Skeletal muscle satellite cell (primary cell): Measurements from ENCODE around the gene CIT.

Experiments used
- H3K27me3 ChIP-seq: 2 replicates; pipeline ENCODE4 v1.7.0; 2013; ENCODE audit warnings: low read length; ENCODE audit not compliant: control insufficient read depth, insufficient read depth
- H3K36me3 ChIP-seq: 2 replicates; pipeline ENCODE4 v1.7.0; 2013; ENCODE audit warnings: mild to moderate bottlenecking, control low read depth, low read length; ENCODE audit not compliant: insufficient read depth
- H3K4me1 ChIP-seq: 2 replicates; pipeline ENCODE4 v1.7.0; 2013; ENCODE audit warnings: low read length; ENCODE audit not compliant: control insufficient read depth, insufficient read depth
- H3K4me2 ChIP-seq: 2 replicates; pipeline ENCODE4 v1.7.0; 2013; ENCODE audit warnings: mild to moderate bottlenecking, low read length
- H3K4me3 ChIP-seq: 2 replicates; pipeline ENCODE4 v1.7.0; 2013; ENCODE audit warnings: low read length
- H3K9ac ChIP-seq: 2 replicates; pipeline ENCODE4 v1.7.0; 2013; ENCODE audit warnings: mild to moderate bottlenecking, low read depth, low read length, moderate library complexity
- H3K9me3 ChIP-seq: replicated peaks from 2 replicates; pipeline ENCODE4 v1.7.0; 2013; ENCODE audit warnings: mild to moderate bottlenecking, control low read depth, low read length

CIT gene

DNA sequence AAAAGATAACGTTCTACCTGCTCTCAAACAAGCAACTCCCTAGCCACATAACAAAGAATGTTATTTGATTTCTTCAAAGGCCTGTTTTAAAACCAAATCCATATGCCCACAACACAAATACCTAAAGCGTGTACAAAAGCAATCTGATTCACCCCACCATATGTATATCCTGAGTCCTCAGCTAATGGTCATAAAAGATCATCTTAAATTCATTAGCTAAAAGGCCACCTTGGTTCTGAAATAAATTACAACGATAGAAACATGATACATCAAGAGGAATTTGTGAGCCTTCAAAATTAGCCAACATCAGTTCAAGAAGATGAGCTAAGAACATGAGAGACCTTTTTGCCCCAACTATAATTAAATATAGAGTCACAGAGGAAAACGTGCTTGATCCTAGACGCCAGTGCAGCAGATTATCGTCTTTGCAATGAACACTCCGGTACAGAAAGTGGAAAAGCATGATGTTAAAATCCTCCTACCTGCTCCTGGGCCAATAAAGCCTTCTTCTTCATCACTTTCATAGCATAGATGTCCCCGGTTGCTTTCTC, 20.0 kb downstream of the CIT start:
- Histone ChIP-seq H3K4me2 (no peak overlapping the region), H3K9me3 (no peaks in the 10 kb centered on the region), H3K9ac (no peak overlapping the region), H3K36me3 (peaks cover 8% of the 10 kb centered on the region), H3K4me1 (no peaks in the 10 kb centered on the region), H3K27me3 (no peaks in the 10 kb centered on the region), H3K4me3 (no peak overlapping the region)

DNA sequence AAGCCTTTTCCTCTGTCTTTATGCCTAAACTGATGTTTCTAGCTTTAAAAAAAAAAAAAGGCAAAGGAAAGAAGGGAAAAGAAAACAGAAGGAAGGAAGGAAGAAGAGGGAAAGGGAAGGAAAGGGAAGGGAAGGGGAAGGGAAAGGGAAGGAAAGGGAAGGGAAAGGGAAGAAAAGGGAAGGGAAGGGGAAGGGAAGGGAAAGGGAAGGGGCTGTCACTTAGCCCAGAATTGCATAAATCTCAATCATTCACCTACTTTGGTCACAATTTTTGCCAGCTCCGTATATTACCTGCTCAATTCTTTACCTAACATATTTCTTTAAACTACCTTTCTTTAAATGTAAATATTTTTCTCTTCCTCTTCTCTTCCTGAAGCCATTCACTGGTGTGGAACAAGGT, 26.8 kb downstream of the CIT start:
- Histone ChIP-seq H3K4me1 (no peaks in the 10 kb centered on the region), H3K36me3 (peaks cover 6% of the 10 kb centered on the region), H3K4me3 (no peak overlapping the region), H3K27me3 (no peaks in the 10 kb centered on the region), H3K9ac (no peak overlapping the region), H3K4me2 (no peak overlapping the region), H3K9me3 (no peaks in the 10 kb centered on the region)

DNA sequence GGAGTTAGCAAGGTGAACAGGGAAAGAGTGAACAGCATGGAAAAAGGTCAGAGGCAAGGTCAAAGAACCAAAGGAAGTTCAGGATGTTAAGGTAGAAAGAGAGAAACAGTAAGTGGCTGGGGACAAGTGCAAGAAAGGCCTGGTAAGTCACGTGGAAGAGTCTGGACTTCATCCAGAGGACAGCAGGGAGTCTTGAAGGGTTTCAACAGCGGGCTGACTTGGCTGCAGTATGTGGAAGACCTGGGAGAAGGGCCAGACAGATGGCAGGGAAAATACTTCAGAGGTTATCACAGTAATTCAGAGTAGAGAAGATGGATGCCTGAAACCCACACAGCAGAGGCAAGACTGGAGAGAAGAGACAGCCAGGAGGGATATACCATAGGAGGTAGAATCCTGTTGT, 34.0 kb downstream of the CIT start:
- H3K4me3 ChIP-seq, result no peak overlapping the region
- no peak overlapping the region for H3K4me2 ChIP-seq
- peaks cover 10% of the 10 kb centered on the region for H3K36me3 ChIP-seq
- no peaks in the 10 kb centered on the region for H3K9me3 ChIP-seq
- H3K9ac ChIP-seq, result no peak overlapping the region
- no peaks in the 10 kb centered on the region for H3K4me1 ChIP-seq
- no peaks in the 10 kb centered on the region for H3K27me3 ChIP-seq

DNA sequence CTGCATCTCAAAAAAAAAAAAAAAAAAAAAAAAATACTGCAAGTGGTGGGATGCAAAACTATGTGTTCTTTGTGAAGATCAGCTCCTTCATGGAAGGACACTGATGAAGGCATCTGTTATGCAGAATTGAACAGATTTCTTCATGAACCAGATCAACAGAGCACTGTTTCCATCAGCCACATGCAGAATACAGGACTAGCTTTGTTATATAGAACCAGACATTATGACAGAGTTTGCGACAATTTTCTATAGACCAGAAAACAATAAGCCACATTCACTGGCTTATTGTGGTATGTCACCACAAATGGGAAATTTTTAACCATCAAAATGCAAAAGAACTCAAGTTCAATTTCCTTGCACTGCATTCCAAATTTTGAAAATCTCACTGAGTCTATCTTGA, 34.7 kb downstream of the CIT start:
- Histone ChIP-seq H3K9ac (no peak overlapping the region), H3K4me1 (no peaks in the 10 kb centered on the region), H3K4me2 (no peak overlapping the region), H3K27me3 (no peaks in the 10 kb centered on the region), H3K9me3 (no peaks in the 10 kb centered on the region), H3K36me3 (peaks cover 6% of the 10 kb centered on the region), H3K4me3 (no peak overlapping the region)

DNA sequence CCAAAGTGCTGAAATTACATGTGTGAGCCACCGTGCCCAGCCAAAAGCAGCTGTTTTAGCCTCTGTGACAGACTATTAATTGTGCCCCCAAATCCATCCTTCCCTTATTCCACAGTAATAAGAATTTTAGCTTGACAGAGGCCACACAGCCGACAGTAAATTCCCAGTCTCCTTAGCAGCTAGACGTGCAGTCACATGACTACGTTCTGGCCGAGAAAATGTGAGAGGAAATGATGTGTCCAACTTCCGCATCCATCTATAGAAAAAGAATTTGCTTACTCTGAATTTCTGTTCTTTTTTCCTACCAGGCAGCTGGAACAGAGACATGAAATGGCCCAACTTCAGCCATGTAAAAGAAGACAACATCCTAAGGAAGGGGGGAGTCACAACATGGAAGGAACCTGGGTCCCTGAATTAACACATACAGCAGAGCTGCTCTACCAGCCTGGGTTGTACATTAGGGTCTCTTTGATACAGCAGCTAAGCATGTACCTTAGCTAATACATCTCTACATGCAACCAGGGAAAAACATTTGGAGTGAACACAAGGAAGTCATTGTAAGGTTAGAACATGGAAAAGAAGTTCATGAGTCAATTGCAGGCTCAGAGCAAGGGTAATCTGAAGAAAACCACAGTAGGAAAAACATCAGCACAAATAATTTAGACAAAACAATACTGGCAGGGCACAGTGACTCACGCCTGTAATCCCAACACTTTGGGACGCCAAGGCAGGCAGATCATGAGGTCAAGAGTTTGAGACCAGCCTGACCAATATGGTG, 35.5 kb downstream of the CIT start:
- H3K36me3 ChIP-seq, result peaks cover 6% of the 10 kb centered on the region
- H3K9me3 ChIP-seq, result no peaks in the 10 kb centered on the region
- H3K27me3 ChIP-seq, result no peaks in the 10 kb centered on the region
- H3K4me1 ChIP-seq, result no peaks in the 10 kb centered on the region
- H3K4me2 ChIP-seq, result no peak overlapping the region
- no peak overlapping the region for H3K9ac ChIP-seq
- no peak overlapping the region for H3K4me3 ChIP-seq

DNA sequence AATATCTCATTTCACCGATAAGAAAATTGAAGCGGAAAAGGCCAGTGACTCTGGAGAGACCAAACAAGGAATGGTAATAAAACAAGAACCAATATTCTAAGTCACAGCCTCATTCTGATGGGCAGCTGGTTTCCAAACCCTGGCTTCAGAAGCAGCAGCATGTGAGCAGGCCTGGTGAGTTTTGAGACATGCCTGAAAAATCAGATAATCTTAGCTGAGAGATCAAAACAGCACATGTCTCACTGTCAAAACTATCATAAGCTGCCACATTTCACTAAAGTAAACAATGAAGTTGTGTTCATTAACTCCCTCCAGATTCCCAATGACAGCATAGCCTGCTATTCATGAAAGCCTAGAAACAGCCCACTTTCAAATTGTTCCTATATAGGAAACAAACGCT, 36.5 kb downstream of the CIT start:
- no peak overlapping the region for H3K9ac ChIP-seq
- H3K9me3 ChIP-seq, result no peaks in the 10 kb centered on the region
- H3K4me1 ChIP-seq, result no peaks in the 10 kb centered on the region
- no peaks in the 10 kb centered on the region for H3K27me3 ChIP-seq
- H3K4me2 ChIP-seq, result no peak overlapping the region
- H3K4me3 ChIP-seq, result no peak overlapping the region
- H3K36me3 ChIP-seq, result peaks cover 8% of the 10 kb centered on the region

DNA sequence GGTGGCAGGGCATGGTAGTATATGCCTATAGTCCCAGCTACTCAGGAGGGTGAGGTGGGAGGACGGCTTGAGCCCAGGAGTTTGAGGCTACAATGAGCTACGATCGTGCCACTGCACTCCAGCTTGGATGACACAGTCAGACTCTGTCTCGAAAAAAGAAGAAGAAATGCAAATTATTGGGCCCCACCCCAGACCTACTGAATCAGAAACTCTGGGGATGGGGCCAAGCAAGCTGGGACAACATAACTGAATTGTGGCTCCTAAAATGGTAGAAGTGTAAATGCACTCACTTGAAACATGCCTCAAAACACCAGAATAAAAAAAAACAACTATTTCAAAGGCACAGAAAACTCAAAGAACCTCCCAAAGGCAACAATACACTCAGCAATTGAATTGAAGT, 37.0 kb downstream of the CIT start:
- Histone ChIP-seq H3K4me2 (no peak overlapping the region), H3K9me3 (no peaks in the 10 kb centered on the region), H3K36me3 (peaks cover 12% of the 10 kb centered on the region), H3K4me1 (no peaks in the 10 kb centered on the region), H3K4me3 (no peak overlapping the region), H3K27me3 (no peaks in the 10 kb centered on the region), H3K9ac (no peak overlapping the region)

DNA sequence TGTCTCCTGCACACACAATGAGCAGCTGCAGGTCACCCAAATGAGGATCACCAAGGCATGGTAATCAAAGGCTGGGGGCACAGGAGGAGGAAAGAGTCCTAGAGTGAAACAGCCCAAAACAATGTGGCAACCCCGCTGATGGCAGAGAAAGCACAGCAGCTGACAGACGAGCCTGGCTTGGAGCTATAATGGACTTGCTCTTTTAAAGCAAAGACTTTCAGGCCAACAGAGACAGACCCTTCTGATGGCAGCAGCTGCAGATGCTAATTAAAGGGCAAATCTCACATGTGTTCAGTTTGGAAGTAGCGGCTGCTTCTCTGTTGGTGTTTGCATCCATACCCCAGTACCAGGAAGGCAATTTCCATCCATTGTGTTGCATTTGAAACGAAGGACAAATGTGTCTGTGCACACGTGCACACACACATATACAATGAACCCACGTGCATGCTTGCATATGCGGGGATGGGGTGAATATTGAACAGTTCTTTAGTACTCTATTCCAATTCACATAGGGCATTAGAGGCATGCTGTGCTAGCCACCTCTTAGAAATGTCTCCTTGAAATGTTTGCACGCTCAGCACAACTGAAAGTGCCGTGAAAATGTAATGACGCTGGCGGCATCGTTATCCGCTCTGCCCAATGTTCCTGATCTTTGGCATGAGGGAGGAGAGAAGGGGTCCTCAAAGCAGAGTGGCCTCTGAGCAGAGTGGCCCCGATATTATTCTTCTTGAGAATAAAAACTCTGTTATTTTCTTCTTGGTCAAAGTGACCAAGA, 38.1 kb downstream of the CIT start:
- Histone ChIP-seq H3K27me3 (no peaks in the 10 kb centered on the region), H3K9me3 (no peaks in the 10 kb centered on the region), H3K4me1 (no peaks in the 10 kb centered on the region), H3K4me2 (no peak overlapping the region), H3K36me3 (peaks cover 16% of the 10 kb centered on the region), H3K4me3 (no peak overlapping the region), H3K9ac (no peak overlapping the region)

DNA sequence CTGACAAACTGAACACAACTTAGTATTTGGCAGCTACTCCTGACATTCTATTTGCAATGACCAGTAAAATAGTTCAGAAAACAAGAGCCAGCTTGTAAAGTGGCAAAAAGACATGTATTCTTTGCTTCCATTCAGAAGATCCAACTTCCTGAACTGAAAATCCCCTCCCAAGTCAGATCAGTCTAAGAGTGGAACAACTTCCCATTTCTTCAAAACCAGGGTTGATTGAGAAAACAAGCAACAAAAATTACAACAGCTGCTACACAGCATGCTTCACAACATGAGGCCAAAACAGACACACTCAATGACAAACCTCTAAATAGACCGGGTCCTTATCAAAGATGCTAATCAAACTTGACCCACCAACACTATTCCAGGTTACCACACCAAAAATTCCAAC, 40.3 kb downstream of the CIT start:
- no peaks in the 10 kb centered on the region for H3K4me1 ChIP-seq
- no peak overlapping the region for H3K4me2 ChIP-seq
- H3K27me3 ChIP-seq, result no peaks in the 10 kb centered on the region
- peaks cover 16% of the 10 kb centered on the region for H3K36me3 ChIP-seq
- no peak overlapping the region for H3K9ac ChIP-seq
- no peak overlapping the region for H3K4me3 ChIP-seq
- H3K9me3 ChIP-seq, result no peaks in the 10 kb centered on the region

DNA sequence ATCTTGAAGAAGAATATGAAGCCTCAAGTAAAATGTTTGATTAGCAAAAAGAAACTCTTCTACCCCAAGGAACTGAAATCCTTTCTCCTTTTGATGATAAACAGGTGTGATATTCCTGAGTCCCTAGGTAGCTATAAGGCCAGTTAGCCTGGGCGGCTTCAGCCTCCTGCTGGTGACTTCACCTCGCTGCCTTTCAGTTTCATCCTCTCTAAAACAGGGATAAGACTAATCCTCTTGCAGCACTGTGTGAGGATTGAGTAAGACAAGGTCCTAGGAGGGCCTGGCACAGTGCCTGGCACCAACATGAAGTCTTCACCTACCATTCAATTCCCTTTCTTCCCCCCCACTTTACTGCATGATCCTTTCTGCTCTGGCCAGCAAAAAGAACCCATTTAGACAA, 42.1 kb downstream of the CIT start:
- Histone ChIP-seq H3K27me3 (no peaks in the 10 kb centered on the region), H3K4me1 (no peaks in the 10 kb centered on the region), H3K9me3 (no peaks in the 10 kb centered on the region), H3K36me3 (peaks cover 10% of the 10 kb centered on the region), H3K9ac (no peak overlapping the region), H3K4me3 (no peak overlapping the region), H3K4me2 (no peak overlapping the region)

DNA sequence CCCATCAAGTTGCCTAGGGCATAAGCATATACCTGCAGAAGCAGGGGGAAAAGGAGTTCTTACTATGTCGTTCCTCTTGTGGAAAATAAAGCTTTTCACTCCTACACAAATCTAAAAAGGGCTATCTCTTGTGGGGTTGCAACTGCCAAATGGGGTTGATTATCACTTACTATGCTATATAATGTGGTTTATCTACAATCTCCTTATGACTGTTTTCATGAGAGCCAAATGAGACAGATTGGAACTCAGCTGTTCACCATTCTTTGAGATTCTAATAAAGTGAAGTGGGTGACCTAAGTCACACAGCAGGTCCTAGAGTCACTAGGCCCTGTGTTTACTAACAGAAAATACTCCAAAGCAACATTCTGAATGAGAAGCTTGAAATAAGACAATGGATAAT, 47.7 kb downstream of the CIT start:
- H3K4me1 ChIP-seq, result no peaks in the 10 kb centered on the region
- H3K9ac ChIP-seq, result no peak overlapping the region
- no peaks in the 10 kb centered on the region for H3K9me3 ChIP-seq
- H3K36me3 ChIP-seq, result peaks cover 3% of the 10 kb centered on the region
- no peaks in the 10 kb centered on the region for H3K27me3 ChIP-seq
- no peak overlapping the region for H3K4me3 ChIP-seq
- no peak overlapping the region for H3K4me2 ChIP-seq
